HG02973 (cell line): Measurements from ENCODE around the gene REXO1.

Experiments used
- ATAC-seq: cut with Tn5 transposase; IDR thresholded peaks from one replicate; pipeline ENCODE4 v1.9.1; 2021; ENCODE audit warnings: moderate library complexity; ENCODE audit not compliant: unreplicated experiment

Gene REXO1

DNA sequence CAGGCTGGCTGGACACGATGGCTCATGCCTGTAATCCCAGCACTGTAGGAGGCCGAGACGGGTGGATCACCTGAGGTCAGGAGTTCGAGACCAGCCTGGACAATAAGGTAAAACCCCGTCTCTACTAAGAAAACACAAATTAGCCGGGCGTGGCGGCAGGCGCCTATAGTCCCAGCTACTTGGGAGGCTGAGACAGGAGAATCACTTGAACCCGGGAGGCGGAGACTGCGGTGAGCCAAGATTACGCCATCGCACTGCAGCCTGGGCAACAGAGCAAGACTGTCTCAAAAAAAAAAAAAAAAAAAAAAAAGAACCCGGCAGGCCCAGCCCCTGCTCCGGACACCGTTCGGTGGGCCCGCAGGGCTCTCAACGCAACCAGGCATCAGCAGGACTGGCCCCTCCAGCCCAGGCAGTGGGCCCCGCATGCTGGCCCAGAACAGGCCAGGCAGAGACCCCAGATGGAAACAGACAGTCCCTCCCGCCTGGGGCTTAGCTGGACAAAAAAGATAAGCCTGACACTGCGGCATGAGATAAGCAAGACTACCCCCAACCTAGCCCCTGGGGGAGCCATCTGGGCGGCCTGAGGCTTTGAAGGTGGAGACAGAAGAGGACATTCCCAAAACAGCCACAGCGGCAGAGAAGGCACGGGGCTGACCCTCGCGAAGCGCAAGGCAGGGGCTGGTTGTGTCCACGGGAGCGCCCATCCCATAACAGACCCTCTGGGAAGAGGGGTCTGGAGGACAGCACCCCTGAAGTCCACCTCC is 11.6 kb downstream of the REXO1 start:
- no peak for ATAC-seq

DNA sequence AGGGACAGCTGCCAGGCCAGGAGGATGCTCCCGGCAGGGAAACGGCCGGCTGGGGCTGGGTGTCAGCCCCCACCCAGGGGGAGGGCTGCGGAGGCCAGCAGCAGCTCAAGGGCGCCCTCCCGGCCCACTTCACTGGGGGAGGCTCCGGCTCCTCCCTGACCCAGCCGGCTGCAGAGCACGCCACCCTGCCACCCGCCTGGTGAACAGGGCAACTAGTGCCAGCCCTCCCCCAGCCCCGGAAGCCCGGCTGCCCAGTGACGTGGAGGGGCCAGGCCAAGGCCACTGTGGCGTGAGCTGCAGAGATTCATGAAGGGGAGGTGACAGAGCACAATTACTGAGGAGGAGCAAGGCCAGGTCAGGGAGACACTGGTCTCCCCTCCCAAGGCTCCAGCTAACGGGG is 14.7 kb downstream of the REXO1 start:
- ATAC-seq = no peak

DNA sequence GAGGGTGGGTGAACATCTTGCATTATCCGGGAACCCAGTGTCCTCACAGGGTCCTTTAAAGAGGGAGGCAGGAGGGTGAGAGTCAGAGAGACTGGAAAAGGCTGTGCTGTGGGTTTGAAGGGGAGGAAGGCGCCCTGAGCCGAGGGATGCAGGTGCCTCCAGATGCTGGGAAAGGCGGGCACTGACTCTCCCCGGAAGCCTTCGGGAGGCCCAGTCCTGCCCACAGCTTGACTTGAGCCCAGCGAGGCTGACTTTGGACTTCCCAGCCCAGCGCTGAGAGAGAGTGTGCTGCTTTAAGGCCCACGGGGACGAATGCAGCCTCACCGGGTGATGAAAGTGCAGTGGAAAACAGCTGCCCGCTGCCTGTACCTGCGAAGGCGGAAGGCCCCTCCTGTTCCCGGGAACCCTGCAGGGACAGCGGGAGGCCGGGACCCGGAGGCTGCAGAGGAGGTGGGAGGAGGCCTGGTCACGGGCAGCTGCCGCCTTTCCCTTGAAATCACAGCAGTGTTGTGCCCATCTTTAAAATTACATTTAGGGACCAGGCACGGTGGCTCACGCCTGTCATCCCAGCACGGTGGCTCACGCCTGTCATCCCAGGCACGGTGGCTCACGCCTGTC is 16.1 kb downstream of the REXO1 start:
- no peak for ATAC-seq

DNA sequence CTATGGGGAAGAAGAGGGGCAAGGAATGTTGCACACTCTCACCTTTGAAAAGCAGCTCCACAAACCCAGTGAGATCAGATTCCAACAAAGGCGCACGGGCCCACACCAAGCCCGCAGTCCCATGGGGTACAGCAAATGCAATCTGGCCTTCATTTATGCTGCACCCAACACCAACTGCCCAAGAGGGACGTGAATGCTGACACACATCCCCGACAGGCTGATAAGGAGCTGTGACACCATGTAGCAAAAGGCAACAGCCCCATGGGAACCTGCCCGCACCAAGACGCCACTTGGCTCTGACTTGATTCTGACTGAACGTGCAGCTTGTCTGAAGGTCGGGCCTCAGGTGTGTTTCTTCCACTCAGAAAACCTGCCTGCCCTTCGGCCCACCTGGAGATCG is 17.3 kb downstream of the REXO1 start:
- ATAC-seq = no peak

DNA sequence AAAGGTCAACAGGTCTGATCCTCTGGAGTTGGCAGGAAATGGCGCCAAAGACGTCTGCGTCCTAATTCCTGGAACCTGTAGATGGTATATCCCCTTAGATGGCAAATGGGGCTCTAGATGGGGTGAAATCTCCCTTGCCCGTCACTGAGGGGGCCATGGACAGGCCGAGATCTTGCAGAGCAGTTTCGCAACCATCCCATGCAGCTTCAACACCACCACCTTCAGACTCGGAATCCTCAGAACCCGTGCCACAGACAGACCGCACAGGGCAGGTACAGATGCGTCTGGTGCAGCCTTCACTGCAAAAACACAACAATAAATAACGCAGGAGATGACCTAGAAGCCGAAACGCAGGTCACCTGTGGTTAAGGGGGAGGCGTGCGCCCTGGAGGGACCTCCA is 17.7 kb downstream of the REXO1 start:
- ATAC-seq = no peak

DNA sequence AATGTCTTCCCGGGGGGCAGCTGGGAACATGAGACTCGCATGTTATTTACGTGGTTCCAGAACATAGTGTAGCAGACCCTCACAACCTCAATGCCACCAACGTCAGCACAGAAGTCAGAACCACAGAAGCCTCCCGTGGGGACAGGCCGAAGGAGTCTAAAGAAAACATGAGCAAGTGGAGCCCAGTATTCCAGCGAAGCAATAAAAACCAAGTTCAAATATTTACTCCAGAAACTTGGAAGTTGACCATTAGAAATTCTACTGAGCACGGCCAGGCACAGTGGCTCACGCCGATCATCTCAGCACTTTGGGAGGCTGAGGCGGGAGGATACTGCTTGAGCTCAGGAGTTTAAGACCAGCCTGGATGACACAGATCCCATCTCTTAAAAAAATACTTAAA is 18.3 kb downstream of the REXO1 start:
- ATAC-seq = no peak

DNA sequence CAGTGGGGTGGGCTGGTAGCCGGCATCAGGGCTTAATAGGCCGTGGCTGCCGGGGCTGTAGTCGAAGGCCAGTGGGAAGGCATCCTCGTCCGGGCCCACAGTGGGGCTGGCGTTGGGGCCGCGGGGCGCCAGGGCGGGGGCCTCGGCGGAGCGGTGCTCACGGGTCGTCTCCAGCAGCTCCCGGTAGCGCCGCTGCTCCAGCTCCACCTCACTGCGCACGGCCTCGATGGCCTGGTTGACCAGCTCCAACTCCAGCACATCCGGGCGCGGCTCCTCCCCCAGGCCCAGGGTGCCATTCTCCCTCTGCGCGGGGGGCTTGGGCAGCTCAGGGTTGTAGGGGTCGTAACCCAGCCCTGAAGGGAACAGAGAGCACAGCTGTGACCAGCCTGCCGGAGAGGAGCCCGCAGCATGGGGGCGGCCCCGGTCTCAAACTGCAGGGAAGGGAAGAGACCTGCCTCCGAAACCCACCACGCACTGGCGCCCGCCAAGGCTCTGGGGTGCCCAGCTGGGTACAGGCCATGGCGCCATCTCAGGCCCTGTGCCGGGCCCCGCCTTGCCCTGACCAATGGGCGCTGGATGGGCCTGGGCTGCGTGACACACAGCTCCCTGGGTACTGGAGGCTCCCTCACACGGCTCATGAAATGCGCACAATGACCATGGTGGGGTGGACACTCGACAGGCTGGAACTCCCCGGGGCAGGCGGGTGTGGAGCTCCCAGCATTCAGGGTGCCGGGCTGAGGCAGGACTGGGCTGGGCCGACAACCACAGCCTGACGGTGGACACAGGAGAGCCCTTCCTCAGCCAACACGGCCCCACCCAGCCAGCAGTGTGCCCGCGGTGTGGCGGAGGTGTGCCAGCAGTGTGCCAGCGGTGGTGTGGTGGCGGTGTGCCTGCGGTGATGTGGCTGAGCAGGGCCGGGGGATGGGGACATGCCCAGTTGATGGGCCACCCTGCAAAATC is 19.7 kb downstream of the REXO1 start:
- no peak for ATAC-seq

DNA sequence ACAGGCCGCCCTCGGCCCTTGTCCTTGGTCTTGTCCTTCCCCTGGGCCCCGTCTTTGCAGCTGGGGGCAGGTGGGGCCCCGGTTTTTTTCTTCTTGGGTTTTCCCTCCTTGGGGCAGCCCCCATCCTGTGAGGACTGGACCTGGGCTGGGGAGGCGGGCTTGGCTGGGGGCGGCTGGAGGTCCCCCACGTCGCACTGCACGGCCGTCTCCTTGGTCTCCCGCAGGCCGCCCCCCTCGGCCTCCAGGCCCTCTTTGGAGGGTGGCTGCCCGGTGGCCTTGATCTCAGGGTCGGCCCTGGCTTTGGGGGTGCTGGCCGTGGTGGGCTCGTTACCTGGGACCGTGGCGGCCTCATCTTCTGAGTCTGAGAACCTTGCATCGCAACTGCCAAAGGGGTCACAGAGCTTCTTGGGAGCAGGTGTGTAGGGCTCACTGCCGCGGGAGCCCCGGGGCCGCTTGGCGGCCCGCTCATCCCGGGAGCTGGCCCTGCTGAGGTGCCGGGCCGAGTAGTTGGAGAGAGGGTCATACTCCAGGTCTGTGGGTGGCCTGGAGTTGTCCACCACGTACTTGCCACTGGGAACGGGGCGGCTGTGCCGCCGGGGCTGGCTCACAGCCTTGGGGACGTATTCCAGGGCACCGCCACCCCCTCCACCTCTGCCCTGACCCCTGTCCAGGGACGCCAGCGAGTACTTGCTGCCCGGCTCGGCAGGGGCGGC is 20.6 kb downstream of the REXO1 start:
- no peak for ATAC-seq

DNA sequence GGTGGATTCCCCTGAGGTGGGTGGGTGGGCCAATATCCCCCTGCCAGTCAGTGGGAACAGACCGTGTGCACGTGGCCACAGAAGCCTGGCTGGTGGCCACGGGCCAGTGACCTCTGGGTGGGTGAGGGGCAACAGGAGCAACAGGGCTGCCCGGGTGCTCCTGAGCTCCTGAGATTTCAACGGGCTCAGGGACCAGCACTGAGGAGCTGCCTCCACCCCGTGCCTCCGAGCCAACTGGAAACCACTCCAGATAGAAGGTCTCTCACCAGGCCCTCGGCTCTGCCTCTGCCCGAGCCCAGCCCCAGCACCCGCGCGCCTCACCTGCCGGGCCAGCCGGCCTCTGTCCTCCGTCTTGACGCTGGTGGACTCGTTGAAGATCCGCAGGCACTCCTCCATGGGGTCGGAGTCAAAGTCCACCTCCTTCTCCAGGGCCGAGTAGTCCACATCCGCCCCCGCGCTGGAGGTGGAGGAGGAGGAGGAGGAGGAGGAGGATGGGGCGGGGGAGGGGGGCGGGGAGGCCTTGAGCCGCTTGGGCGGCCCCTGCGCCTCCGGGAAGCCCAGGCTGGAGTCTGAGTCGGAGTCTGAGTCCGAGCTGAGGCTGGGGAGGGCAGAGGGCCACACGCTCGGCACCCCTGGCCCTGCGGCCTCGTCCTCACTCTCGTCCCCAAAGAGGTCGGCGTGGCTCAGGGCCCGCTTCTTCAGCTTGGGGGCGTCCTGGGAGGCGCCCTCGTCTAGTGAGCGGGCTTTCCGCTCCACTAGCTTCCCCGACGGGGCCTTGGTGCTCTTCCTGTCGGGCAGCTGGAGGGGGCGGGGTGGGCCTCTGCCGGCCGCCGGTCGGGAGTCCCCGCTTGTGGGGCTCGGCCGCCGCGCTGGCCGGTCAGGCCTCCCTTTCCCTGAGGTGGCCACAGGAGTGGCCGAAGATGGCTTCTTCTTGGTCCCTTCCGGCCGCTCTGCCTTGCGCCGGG is 21.4 kb downstream of the REXO1 start:
- no peak for ATAC-seq

DNA sequence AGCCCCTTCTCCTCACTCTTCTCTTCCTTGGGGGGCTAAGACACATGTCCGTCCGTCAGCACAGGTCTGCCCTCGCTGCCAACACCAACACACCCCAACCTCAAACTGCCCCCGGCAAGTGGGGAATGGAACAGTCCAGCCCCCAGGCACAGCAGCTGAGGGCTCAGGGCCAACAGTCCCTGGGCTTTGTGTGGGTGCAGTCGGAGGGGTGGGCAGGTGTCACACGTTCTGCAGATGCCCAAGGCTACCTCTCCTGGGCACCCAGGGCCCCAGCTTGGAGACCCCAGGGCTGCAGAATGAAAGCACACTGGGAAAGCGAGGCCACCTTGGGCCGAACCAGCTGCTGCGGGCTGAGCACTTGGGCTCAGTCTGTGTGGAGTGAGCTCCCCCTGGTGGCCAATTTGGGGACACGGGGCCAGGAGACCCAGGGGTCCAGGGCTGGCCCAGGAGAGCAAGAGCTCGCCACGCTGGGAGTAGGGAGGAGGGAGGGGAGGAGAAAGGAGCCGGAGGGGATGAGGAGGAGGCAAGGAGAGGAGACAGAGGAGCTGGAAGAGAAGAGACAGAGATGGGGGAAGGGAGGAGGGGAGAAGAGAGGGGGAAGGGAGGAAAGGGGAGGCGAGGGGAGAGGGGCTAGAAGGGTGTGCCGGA is 22.2 kb downstream of the REXO1 start:
- ATAC-seq = no peak

DNA sequence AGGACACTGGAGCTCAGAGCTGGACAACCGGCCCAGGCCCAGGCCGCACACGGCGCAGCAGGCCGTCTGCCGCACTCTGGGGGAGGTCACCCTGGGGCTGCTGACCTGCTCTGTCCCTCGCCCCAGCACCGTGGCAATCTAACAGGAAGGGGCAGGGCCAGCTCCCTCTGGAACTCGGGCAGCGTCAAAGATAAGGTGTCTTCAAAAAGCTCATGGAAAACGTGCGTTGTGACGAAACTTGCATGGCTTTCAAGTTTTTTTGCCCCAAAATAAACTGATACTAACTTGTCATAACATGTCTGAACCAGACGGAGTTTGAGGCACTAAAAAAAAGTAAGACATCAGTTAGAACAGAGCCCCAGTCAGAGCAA is 24.0 kb downstream of the REXO1 start:
- ATAC-seq = no peak

DNA sequence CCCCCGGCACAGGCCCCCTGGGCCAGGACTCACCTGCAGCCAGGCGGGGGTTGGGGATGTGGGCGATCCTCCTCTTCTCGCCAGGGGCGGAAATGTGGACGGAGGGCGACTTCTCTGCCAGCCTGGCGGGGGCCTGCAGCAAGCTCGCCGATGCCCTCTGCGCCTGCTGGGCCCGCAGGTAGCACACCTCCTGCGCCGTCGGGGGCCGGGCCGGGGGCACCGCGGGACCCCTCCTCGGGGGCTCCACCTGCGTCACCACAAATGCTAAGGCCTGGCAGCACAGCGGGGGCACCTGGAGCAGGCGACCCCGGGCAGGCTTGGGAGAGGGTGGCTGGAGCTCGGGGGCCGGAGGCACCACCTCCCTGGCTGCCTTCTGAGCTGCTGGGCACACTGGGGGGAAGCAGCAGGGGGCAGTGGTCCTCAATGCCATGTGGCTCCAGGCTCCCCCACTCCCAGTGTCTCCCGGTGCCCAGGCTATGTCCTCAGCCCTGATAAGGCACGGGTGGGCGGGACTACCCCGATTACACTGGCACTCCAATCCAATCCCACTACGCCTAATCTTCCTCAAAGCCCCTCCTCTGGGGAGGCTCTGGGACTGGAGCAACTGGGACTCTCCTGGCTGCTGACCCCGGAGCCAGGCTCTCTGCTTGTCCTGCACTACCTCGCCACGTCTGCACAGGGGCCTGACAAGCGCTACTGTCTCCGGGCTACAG is 24.6 kb downstream of the REXO1 start:
- ATAC-seq = no peak

DNA sequence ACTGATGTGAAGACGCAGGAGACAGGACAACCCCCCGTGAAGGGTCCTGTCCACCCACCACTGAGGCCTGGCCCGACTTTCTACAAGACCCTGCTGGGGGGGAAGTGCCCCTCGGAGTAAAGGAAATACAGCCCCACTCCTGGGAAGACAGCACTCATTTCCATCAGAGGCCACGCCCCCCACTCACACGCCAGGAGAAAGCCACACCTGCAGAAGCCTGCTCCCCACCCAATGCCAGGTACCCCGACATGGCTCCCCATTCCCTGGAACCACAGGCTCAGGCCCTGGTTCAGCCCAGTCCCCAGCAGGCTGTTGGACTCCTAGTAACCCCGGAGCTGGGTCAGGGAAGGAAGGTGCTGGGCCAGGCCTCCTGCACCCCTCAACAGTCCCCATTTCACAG is 25.3 kb downstream of the REXO1 start:
- no peak for ATAC-seq

DNA sequence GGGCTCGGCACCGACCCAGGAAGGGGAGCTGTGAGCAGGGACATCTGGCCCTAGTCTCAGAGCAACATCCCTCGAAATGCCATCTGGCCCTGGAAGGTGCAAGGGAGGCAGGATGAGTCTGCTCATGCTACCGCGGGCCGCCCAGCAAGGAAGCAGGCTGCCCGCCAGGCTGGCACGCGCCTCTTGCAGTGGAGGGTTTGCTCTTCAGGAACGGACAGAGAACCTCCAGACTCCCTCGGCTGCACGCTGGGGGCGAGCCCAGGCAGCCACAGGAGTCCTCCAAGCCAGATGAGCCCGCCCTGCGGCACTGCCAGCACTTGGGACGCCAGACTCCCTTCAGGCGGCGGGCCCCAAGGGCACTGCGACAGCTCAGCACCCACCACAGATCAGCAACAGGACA is 26.1 kb downstream of the REXO1 start:
- ATAC-seq = no peak

DNA sequence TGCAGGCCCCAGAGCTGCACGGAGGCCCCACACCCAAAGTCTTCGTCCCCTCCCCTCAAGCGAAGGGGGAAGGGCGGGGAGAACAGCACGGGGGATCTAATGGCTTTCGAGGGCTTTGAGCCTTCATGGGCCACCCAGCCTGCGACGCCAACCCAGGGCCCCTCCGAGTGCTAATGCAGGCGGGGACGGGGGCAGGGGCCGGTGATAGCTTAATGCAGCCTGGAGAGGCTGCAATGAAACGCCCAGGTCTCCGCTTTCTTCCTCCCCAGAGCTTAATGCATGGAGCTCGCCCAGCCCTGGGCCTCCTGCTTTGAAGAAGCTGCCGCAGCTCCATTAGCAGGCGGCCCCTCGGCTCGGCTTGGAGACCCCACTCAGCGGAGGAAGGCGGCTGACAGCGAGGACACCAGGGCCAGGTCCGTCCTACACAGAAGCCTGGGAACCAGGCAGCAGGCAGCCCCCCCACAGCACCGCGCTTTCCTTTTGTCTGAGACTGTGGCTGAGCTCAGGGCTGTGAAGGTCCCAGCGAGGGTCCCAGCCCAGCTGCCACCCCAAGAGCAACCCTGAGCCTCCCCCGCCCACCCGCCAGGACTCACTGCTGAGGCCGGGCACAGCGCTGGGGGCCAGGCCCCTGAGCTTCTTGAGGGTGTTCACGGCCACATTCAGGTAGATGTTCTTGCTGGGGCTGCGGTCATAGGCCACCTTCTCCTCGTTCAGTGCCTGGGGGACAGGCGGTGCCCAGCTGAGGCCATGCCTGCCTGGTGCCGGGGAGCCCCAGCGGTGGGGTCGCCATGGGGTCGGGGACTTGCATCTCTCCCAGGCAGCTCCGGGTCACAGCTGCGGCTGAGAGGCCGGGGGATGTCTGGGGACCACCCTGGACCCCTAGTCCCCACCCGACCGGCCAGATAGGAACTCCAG is 28.7 kb downstream of the REXO1 start:
- no peak for ATAC-seq

DNA sequence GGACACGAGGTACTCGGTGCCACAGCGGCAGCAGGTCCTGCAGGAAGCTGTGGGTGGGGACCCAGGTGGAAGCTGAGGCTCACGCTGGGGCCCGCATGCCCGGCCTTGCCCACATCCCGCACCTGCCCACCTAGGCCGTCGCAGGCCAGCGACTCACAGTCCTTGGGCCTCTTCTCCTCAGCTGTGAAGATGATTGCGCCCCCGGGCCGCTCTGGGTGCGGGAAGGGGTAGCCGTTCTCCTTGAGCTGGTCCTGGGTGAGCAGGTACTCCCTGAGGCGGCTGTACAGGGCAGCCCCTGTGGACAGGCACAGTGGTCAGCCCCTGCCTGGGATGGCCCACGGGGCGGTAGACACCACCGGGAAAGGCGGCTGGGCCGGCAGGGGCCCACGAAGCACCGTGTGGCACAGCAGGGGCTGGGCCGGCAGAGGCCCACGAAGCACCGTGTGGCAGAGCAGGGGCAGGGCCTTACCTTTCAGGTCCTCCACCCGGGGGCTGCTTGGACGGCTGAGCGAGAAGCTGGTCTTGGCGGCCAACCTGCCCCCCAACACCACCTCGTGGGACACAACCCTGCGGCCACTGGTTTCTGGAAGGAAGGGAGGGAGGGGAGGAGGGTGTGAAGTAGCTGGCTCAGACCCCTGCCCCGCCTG is 29.6 kb downstream of the REXO1 start:
- no peak for ATAC-seq

DNA sequence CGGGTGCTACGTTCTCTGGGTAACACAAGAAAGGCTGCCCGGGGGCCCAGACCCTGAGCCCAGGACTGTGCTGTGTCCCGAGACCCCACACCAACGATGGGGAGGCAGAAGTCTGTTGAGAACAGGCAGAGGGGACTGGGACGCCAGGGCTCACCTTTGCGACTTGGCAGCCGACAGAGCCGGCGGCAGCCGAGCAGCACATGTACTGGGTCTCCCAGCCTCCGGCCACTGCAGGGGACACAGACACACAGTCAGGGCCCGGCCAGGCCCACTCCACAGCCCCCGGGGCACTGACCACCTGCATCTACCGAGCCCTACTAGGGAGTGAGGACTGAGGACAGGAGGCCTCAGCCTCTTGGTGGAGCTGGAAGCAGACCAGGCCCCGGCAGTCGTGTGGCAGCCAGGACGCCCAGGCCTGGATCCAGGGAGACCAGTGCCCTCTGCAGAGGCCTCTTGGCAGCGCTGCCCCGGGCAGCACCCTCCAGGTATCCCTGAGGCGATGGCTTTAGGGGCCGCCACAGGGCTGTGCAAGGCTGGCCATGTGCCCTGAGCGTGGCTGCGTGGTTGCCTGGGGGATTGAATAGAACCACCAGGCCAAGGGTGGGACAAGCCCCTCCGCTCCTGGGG is 30.6 kb downstream of the REXO1 start:
- ATAC-seq = no peak
